GM18520 (cell line): ENCODE measurements around the gene EP300.
"Not testable (repeated sequence)": the region's sequence is repeated elsewhere in the genome, so short reads cannot be mapped to it uniquely, and the experiment has no call there.

Source experiments
- ATAC-seq: cut with Tn5 transposase; IDR thresholded peaks from one replicate; pipeline ENCODE4 v1.9.1; 2021; ENCODE audit not compliant: unreplicated experiment

The EP300 gene

GRCh38 chr22:41078931-41079330 is 13.5 kb upstream of the EP300 start:
- no peak for ATAC-seq

GRCh38 chr22:41085842-41086241 is 6.5 kb upstream of the EP300 start:
- no peak for ATAC-seq

GRCh38 chr22:41091132-41092022 is 1.0 kb upstream of the EP300 start:
- ATAC-seq: peak; percentile 47

GRCh38 chr22:41092847-41093411 is 537 bp downstream of the EP300 start:
- ATAC-seq: no peak

GRCh38 chr22:41094041-41094593 is 1.7 kb downstream of the EP300 start:
- no peak for ATAC-seq

GRCh38 chr22:41096391-41096790 is 4.0 kb downstream of the EP300 start:
- ATAC-seq: no peak

- ATAC-seq: no peak
Measured at GRCh38 chr22:41096841-41097240, 4.4 kb downstream of the EP300 start.

GRCh38 chr22:41099036-41099435 is 6.6 kb downstream of the EP300 start:
- ATAC-seq: no peak

GRCh38 chr22:41106122-41106968 is 14.0 kb downstream of the EP300 start:
- ATAC-seq: no peak

GRCh38 chr22:41106969-41107325 is 14.6 kb downstream of the EP300 start:
- not testable (repeated sequence) for ATAC-seq

- ATAC-seq: no peak
Measured at GRCh38 chr22:41110968-41111367, 18.6 kb downstream of the EP300 start.

- ATAC-seq: no peak
Measured at GRCh38 chr22:41116342-41116741, 23.9 kb downstream of the EP300 start.

GRCh38 chr22:41117127-41117965 is 25.0 kb downstream of the EP300 start:
- ATAC-seq: no peak

GRCh38 chr22:41123151-41123550 is 30.8 kb downstream of the EP300 start:
- ATAC-seq: no peak

GRCh38 chr22:41124086-41124485 is 31.7 kb downstream of the EP300 start:
- ATAC-seq: no peak

- no peak for ATAC-seq
Measured at GRCh38 chr22:41127451-41127850, 35.1 kb downstream of the EP300 start.

- no peak for ATAC-seq
Measured at GRCh38 chr22:41128606-41129005, 36.2 kb downstream of the EP300 start.

GRCh38 chr22:41132550-41132949 is 40.2 kb downstream of the EP300 start:
- no peak for ATAC-seq

GRCh38 chr22:41140365-41140957 is 48.1 kb downstream of the EP300 start:
- no peak for ATAC-seq

- not testable (repeated sequence) for ATAC-seq
Measured at GRCh38 chr22:41145921-41146320, 53.5 kb downstream of the EP300 start.
